GM12878 (cell line): ENCODE data around the gene CAPN10. TPM values are rescaled to one million over a fixed set of nuclear protein-coding genes. Genes with fewer than 3 reads are reported as not detected.

Experiments used
- ATAC-seq: fragments of 200-7000 bp; cut with Tn5 transposase; 3 replicates; pipeline ENCODE4 v1.9.1; 2020; ENCODE audit warnings: mild to moderate bottlenecking, moderate library complexity
- BruUV-seq: library from RNA; stranded (reverse); fragments of 400-500 nt; replicated peaks from 2 replicates; lab custom pipeline; 2021; lab: Mats Ljungman, UMichigan
- CTCF ChIA-PET: fragments of 300-600 bp; sonication (Branson Sonifier 250); formaldehyde crosslinking; extraction: SDS; loops from one replicate; lab custom pipeline; 2021; ENCODE audit warnings: inconsistent platforms; lab: Yijun Ruan, JAX
- POLR2A ChIA-PET: fragments of 350-600 bp; formaldehyde crosslinking; extraction: SDS; loops from one replicate; lab custom pipeline; 2021; ENCODE audit warnings: inconsistent platforms; lab: Charles Lee
- RAD21 ChIA-PET: fragments of 300-600 bp; sonication (Branson Sonifier 250); formaldehyde crosslinking; loops from one replicate; lab custom pipeline; 2023; ENCODE audit warnings: antibody characterized with exemption; ENCODE audit not compliant: unreplicated experiment; lab: Charles Lee
- SMC1A ChIA-PET: fragments of 300-600 bp; sonication (Branson Sonifier 250); formaldehyde crosslinking; loops from one replicate; lab custom pipeline; 2023; ENCODE audit not compliant: unreplicated experiment, uncharacterized antibody; lab: Charles Lee
- DNase-seq: peaks from one replicate; pipeline ENCODE4 v3.0.0-alpha.2; 2011; ENCODE audit warnings: low read depth, low spot score
- FAIRE-seq: peaks from 3 replicates; lab custom pipeline; 2011; peaks lifted over from hg19 to GRCh38; lab: Jason Lieb, UNC
- H2AFZ ChIP-seq: 2 replicates; pipeline ENCODE4 v1.6.0; 2011; ENCODE audit warnings: low read depth, low read length, control low read depth; ENCODE audit not compliant: control insufficient read depth
- H3K27ac ChIP-seq: 2 replicates; pipeline ENCODE4 v1.5.1; 2011; ENCODE audit warnings: control low read depth; ENCODE audit not compliant: control insufficient read depth, insufficient read depth
- H3K27me3 ChIP-seq, 2 experiments: replicated peaks in 1 of 2; 2 replicates each; pipeline versions ENCODE4 v1.6.0 to v1.6.1; 2011; ENCODE audit warnings: low read length in 1 of 2; ENCODE audit not compliant: control insufficient read depth in 2 of 2, insufficient read depth in 2 of 2
- H3K36me3 ChIP-seq, 2 experiments: 2 replicates each; pipeline ENCODE4 v1.5.1; 2011; ENCODE audit warnings: low read length in 1 of 2; ENCODE audit not compliant: control insufficient read depth in 2 of 2, insufficient read depth in 2 of 2
- H3K4me1 ChIP-seq: 2 replicates; pipeline ENCODE4 v1.6.1; 2011; ENCODE audit warnings: mild to moderate bottlenecking, low read length, moderate library complexity, mixed read lengths; ENCODE audit not compliant: control insufficient read depth, insufficient read depth
- H3K4me2 ChIP-seq: 2 replicates; pipeline ENCODE4 v1.6.0; 2011; ENCODE audit warnings: control low read depth; ENCODE audit not compliant: control insufficient read depth, insufficient read depth
- H3K4me3 ChIP-seq: fragments of 200-600 bp; sonication (generic); 2 replicates; pipeline ENCODE4 v1.5.1; 2016
- H3K79me2 ChIP-seq: 2 replicates; pipeline ENCODE4 v1.6.0; 2011; ENCODE audit warnings: low read length; ENCODE audit not compliant: control insufficient read depth, insufficient read depth
- H3K9ac ChIP-seq: 2 replicates; pipeline ENCODE4 v1.8.0; 2011; ENCODE audit warnings: low read length, control low read depth, mixed read lengths; ENCODE audit not compliant: control insufficient read depth, insufficient read depth
- H3K9me3 ChIP-seq: replicated peaks from 3 replicates; pipeline ENCODE4 v1.5.1; 2011; ENCODE audit warnings: mild to moderate bottlenecking, low read length; ENCODE audit not compliant: control insufficient read depth, insufficient read depth
- H4K20me1 ChIP-seq: 2 replicates; pipeline ENCODE4 v1.6.0; 2011; ENCODE audit not compliant: control insufficient read depth, insufficient read depth
- DPF2 ChIP-seq: fragments of 450-650 bp; IDR thresholded peaks from 2 replicates; pipeline ENCODE4 v1.6.1; 2017; ENCODE audit warnings: mild to moderate bottlenecking
- HCFC1 ChIP-seq: fragments of 150-350 bp; IDR thresholded peaks from 2 replicates; pipeline ENCODE4 v1.6.1; 2014; ENCODE audit warnings: low read length
- HDAC2 ChIP-seq: fragments of 200-600 bp; sonication (generic); IDR thresholded peaks from 2 replicates; pipeline ENCODE4 v1.6.1; 2017
- HDAC6 ChIP-seq: fragments of 200-600 bp; sonication (generic); IDR thresholded peaks from one replicate; pipeline ENCODE4 v1.8.0; 2017; ENCODE audit warnings: antibody characterized with exemption; ENCODE audit not compliant: unreplicated experiment
- MLLT1 ChIP-seq: fragments of 450-650 bp; IDR thresholded peaks from 2 replicates; pipeline ENCODE4 v1.6.1; 2016; ENCODE audit warnings: mild to moderate bottlenecking
- PML ChIP-seq: IDR thresholded peaks from 2 replicates; pipeline ENCODE4 v1.6.1; 2012; ENCODE audit warnings: low read length, inconsistent platforms
- TCF12 ChIP-seq: IDR thresholded peaks from 2 replicates; pipeline ENCODE4 v1.6.1; 2011; ENCODE audit warnings: low read depth, mild to moderate bottlenecking, low read length
- WGBS: methylation state at CpG from one replicate; pipeline ENCODE4 v1.1.6; 2016; ENCODE audit warnings: low lambda C conversion rate; ENCODE audit not compliant: insufficient replicate concordance, insufficient coverage; ENCODE audit errors: missing lambda C conversion rate; 5-methylcytosine and 5-hydroxymethylcytosine counted together
- in situ Hi-C: fragments of 300-500 bp; cut with MboI; formaldehyde crosslinking; loops from 9 replicates; pipeline ENCODE4 v1.14.3; 2018; ENCODE audit warnings: mixed read lengths
- intact Hi-C: fragments of 100-400 bp; cut with micrococcal nuclease; formaldehyde crosslinking; loops from one replicate; pipeline ENCODE4 v1.14.2; 2022; ENCODE audit not compliant: unreplicated experiment
- polyA plus RNA-seq, 11 experiments: library from polyadenylated mRNA; depleted of rRNA in 4 of 11; unstranded in 6 of 11; stranded (reverse) in 5 of 11; fragments of >200 nt; fragmentation: Nextera tagmentation in 4 of 11; fragmentation: Illumina TruSeq in 1 of 11; extraction: Ambion mirVana in 4 of 11; extraction: Trizol in 1 of 11; gene quantifications; 1 replicate in 1 of 11; 2 replicates in 10 of 11; pipeline versions ENCODE4 v1.2.1 to v1.2.3, GENCODE V29; 2011 to 2016; ENCODE audit warnings: inconsistent platforms in 2 of 11, missing spikeins in 2 of 11, low read depth in 1 of 11
- total RNA-seq, 4 experiments: library from RNA; depleted of rRNA in 3 of 4; stranded (reverse); fragments of >200 nt in 3 of 4; fragmentation: Illumina TruSeq in 1 of 4; extraction: Trizol in 1 of 4; gene quantifications; 2 replicates each; pipeline versions ENCODE4 v1.2.1 to v1.2.3, GENCODE V29; 2013 to 2021
- TF ChIP-seq, protein P1 (sequence below): IDR thresholded peaks from 2 replicates; pipeline ENCODE4 v1.6.1; 2012; ENCODE audit warnings: low read length, inconsistent platforms
- TF ChIP-seq, protein P2 (sequence below): fragments of 450-650 bp; IDR thresholded peaks from 2 replicates; pipeline ENCODE4 v1.6.1; 2014; ENCODE audit warnings: mild to moderate bottlenecking

Gene CAPN10
- total and polyA plus RNA-seq, 10 of the 15 experiments (the other 5 are each of a cell fraction or from before 2014, with no cell fraction given), result 0.37 to 40.6 (median 17.5) TPM

DNA sequence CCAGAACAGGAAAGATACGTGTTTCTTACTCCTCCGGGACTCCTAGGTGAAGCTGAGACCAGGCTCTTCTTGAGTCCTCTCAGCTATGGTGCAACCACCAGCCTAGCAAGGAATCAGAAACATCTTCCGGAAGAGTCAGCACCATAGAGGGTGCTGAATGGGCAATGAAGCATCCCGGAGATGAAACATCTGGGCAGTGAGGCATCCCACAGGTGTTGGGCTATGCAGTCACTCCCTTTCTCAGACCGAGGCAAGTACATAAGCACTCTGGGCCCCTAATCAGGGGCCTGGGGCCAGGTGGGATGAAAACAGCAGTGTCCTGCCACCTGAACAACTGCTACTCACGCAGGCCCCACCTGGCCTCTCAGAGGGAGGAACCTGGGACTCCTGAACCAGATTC lies 1.4 kb upstream of the CAPN10 start (continued):
- TF ChIP-seq, protein P1, sequence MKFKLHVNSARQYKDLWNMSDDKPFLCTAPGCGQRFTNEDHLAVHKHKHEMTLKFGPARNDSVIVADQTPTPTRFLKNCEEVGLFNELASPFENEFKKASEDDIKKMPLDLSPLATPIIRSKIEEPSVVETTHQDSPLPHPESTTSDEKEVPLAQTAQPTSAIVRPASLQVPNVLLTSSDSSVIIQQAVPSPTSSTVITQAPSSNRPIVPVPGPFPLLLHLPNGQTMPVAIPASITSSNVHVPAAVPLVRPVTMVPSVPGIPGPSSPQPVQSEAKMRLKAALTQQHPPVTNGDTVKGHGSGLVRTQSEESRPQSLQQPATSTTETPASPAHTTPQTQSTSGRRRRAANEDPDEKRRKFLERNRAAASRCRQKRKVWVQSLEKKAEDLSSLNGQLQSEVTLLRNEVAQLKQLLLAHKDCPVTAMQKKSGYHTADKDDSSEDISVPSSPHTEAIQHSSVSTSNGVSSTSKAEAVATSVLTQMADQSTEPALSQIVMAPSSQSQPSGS, result no peak
- TF ChIP-seq TCF12 (peak; percentile 96), PML (0 out of 2 replicates have a peak, but pooled peaks have one; percentile 26), HCFC1 (no peak)
- TF ChIP-seq, all 136 proteins: peak for 12

- BruUV-seq, result TSS peak; percentile 92
- in situ Hi-C loops (no loop called here), intact Hi-C loops (loop anchor here (1.0 to 2.0 kb wide), 2 partner anchors 35 to 71 kb away; no protein-coding TSS in a partner anchor)
- Histone ChIP-seq H3K9me3 (no peaks in the 10 kb centered on the region; the same call in 1 of the 3 replicates), H4K20me1 (no peaks in the 10 kb centered on the region; the same call in 1 of the 2 replicates), H3K4me3 (peak overlapping the region; percentile 95), H3K36me3 (peaks cover 0 to 2% of the 10 kb centered on the region in 2 experiments; a peak in 2 of 4 replicates), H3K27ac (peak overlapping the region; percentile 92), H3K9ac (peak overlapping the region; percentile 84), H3K79me2 (peaks cover 50% of the 10 kb centered on the region), H3K27me3 (no peaks in the 10 kb centered on the region), H3K4me1 (peaks cover 36% of the 10 kb centered on the region), H2AFZ (no peak overlapping the region), H3K4me2 (peak overlapping the region; percentile 73)
- ChIA-PET CTCF (interaction anchor here (1.4 to 11.9 kb wide), 5 partner anchors 13 to 72 kb away, joined by 3 to 196 read pairs (median 25); partner anchors contain the start of genes ANKMY1, DUSP28 and RNPEPL1), POLR2A (interaction anchor here (0.8 to 6.7 kb wide), 13 partner anchors 11 to 453 kb away, joined by 3 to 233 read pairs (median 6); partner anchors contain the start of genes DUSP28, GPR35 and RNPEPL1), SMC1A (interaction anchor here (0.9 to 6.4 kb wide), 6 partner anchors 17 to 564 kb away, joined by 3 to 124 read pairs (median 10); partner anchors contain the start of genes ANKMY1, DUSP28 and PASK), RAD21 (interaction anchor here (2.4 to 10.9 kb wide), 4 partner anchors 17 to 71 kb away, joined by 7 to 206 read pairs (median 30); partner anchors contain the start of genes ANKMY1, DUSP28 and RNPEPL1)
- ATAC-seq (no peak), FAIRE-seq (no peak), DNase-seq (no peak)
- TF ChIP-seq HDAC6, result peak; percentile 49
- TF ChIP-seq HDAC2, result 0 out of 2 replicates have a peak, but pooled peaks have one; percentile 37
- TF ChIP-seq, protein P2, sequence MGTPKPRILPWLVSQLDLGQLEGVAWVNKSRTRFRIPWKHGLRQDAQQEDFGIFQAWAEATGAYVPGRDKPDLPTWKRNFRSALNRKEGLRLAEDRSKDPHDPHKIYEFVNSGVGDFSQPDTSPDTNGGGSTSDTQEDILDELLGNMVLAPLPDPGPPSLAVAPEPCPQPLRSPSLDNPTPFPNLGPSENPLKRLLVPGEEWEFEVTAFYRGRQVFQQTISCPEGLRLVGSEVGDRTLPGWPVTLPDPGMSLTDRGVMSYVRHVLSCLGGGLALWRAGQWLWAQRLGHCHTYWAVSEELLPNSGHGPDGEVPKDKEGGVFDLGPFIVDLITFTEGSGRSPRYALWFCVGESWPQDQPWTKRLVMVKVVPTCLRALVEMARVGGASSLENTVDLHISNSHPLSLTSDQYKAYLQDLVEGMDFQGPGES, result no peak
- no peak for TF ChIP-seq DPF2
- TF ChIP-seq MLLT1, result peak; percentile 73; the same call in 1 of the 2 replicates
- under 1% methylated on average over 20 of the region's 20 CpGs for WGBS
Observed at GRCh38 chr2:240585681-240586197, 795 bp upstream of the CAPN10 start.
